HEK293 (cell line): ENCODE results near the gene ELAVL4.

Source experiments
- CTCF ChIA-PET: fragments of 350-600 bp; formaldehyde crosslinking; extraction: SDS; loops from one replicate; lab custom pipeline; 2021; ENCODE audit warnings: antibody characterized with exemption; lab: Yijun Ruan, JAX
- POLR2A ChIA-PET: fragments of 300-600 bp; formaldehyde crosslinking; extraction: SDS; loops from one replicate; lab custom pipeline; 2020; ENCODE audit warnings: antibody characterized with exemption, inconsistent platforms; lab: Yijun Ruan, JAX
- H3K27ac ChIP-seq: fragments of 200-500 bp; sonication (Bioruptor generic); 2 replicates; pipeline ENCODE4 v1.5.1; 2014; ENCODE audit warnings: low read depth, low read length, control low read depth, inconsistent platforms; ENCODE audit errors: extremely low read depth
- H3K36me3 ChIP-seq, 2 experiments: fragments of 200-500 bp in 1 of 2; sonication (Bioruptor generic) in 1 of 2; 1 replicate in 1 of 2; 2 replicates in 1 of 2; pipeline ENCODE4 v1.5.1; 2014 to 2017; ENCODE audit warnings: inconsistent platforms in 2 of 2, low read length in 2 of 2; ENCODE audit not compliant: control insufficient read depth in 2 of 2, insufficient read depth in 1 of 2
- H3K4me1 ChIP-seq: fragments of 200-500 bp; sonication (Bioruptor generic); 2 replicates; pipeline ENCODE4 v1.5.1; 2014; ENCODE audit warnings: mild to moderate bottlenecking, low read length, inconsistent platforms; ENCODE audit not compliant: control insufficient read depth, insufficient read depth
- H3K4me3 ChIP-seq: 2 replicates; pipeline ENCODE4 v1.5.1; 2011; ENCODE audit warnings: low read depth, mild to moderate bottlenecking, control low read depth, low read length, moderate library complexity
- H3K9me3 ChIP-seq: fragments of 200-500 bp; sonication (Bioruptor generic); 2 replicates; pipeline ENCODE4 v1.5.1; 2014; ENCODE audit warnings: low read depth, low read length, inconsistent platforms; ENCODE audit not compliant: control insufficient read depth, insufficient read depth
- EGR2 ChIP-seq: fragments of 450-650 bp; formaldehyde crosslinking; IDR thresholded peaks from 2 replicates; pipeline ENCODE4 v1.5.1; 2016; ENCODE audit warnings: low read depth, missing biosample characterization, missing genetic modification characterization
- HOXD13 ChIP-seq: sonication (generic); formaldehyde crosslinking; IDR thresholded peaks from 2 replicates; pipeline ENCODE4 v1.8.0; 2022; ENCODE audit warnings: missing genetic modification reagents, borderline replicate concordance
- RBAK ChIP-seq: fragments of 450-650 bp; formaldehyde crosslinking; IDR thresholded peaks from 2 replicates; pipeline ENCODE4 v1.5.1; 2016; ENCODE audit warnings: missing biosample characterization, missing genetic modification characterization
- ZIC2 ChIP-seq: fragments of 450-650 bp; formaldehyde crosslinking; IDR thresholded peaks from 2 replicates; pipeline ENCODE4 v1.5.1; 2016; ENCODE audit warnings: missing biosample characterization, missing genetic modification characterization
- ZNF138 ChIP-seq: fragments of 450-650 bp; formaldehyde crosslinking; IDR thresholded peaks from 2 replicates; pipeline ENCODE4 v1.5.1; 2016; ENCODE audit warnings: missing biosample characterization, missing genetic modification characterization, borderline replicate concordance
- ZNF140 ChIP-seq: fragments of 450-650 bp; formaldehyde crosslinking; IDR thresholded peaks from 2 replicates; pipeline ENCODE4 v1.5.1; 2016; ENCODE audit warnings: missing biosample characterization, missing genetic modification characterization
- ZNF174 ChIP-seq: fragments of 450-650 bp; formaldehyde crosslinking; IDR thresholded peaks from 2 replicates; pipeline ENCODE4 v1.5.0; 2017; ENCODE audit warnings: missing biosample characterization, mild to moderate bottlenecking, missing genetic modification characterization
- ZNF239 ChIP-seq: fragments of 450-650 bp; formaldehyde crosslinking; IDR thresholded peaks from 2 replicates; pipeline ENCODE4 v1.5.1; 2016; ENCODE audit warnings: missing biosample characterization, missing genetic modification characterization
- ZNF280D ChIP-seq: fragments of 450-650 bp; formaldehyde crosslinking; IDR thresholded peaks from 2 replicates; pipeline ENCODE4 v1.5.1; 2016; ENCODE audit warnings: missing biosample characterization, missing genetic modification characterization
- ZNF311 ChIP-seq: fragments of 450-650 bp; formaldehyde crosslinking; IDR thresholded peaks from 2 replicates; pipeline ENCODE4 v1.5.1; 2017; ENCODE audit warnings: missing biosample characterization, missing genetic modification characterization, borderline replicate concordance
- ZNF404 ChIP-seq: fragments of 450-650 bp; formaldehyde crosslinking; IDR thresholded peaks from 2 replicates; pipeline ENCODE4 v1.5.1; 2017; ENCODE audit warnings: missing biosample characterization, missing genetic modification characterization
- ZNF549 ChIP-seq: fragments of 450-650 bp; IDR thresholded peaks from 2 replicates; pipeline ENCODE4 v1.5.1; 2018; ENCODE audit warnings: missing biosample characterization, missing genetic modification characterization, mild to moderate bottlenecking, inconsistent platforms, moderate library complexity
- ZNF600 ChIP-seq: fragments of 450-650 bp; formaldehyde crosslinking; IDR thresholded peaks from 2 replicates; pipeline ENCODE4 v1.5.1; 2016; ENCODE audit warnings: missing biosample characterization, missing genetic modification characterization
- ZNF677 ChIP-seq: fragments of 450-650 bp; IDR thresholded peaks from 2 replicates; pipeline ENCODE4 v1.5.0; 2018; ENCODE audit warnings: missing biosample characterization, mild to moderate bottlenecking, missing genetic modification characterization, moderate library complexity
- ZNF701 ChIP-seq: fragments of 450-650 bp; formaldehyde crosslinking; IDR thresholded peaks from 2 replicates; pipeline ENCODE4 v1.5.1; 2016; ENCODE audit warnings: missing biosample characterization, missing genetic modification characterization
- ZNF704 ChIP-seq: fragments of 450-650 bp; formaldehyde crosslinking; IDR thresholded peaks from 2 replicates; pipeline ENCODE4 v1.5.1; 2016; ENCODE audit warnings: missing biosample characterization, missing genetic modification characterization
- TF ChIP-seq, protein P1 (sequence below): fragments of 450-650 bp; formaldehyde crosslinking; IDR thresholded peaks from 2 replicates; pipeline ENCODE4 v1.5.1; 2016; ENCODE audit warnings: missing biosample characterization, missing genetic modification characterization
- TF ChIP-seq, protein P2 (sequence below): fragments of 450-650 bp; formaldehyde crosslinking; IDR thresholded peaks from 2 replicates; pipeline ENCODE4 v1.5.1; 2016; ENCODE audit warnings: missing biosample characterization, missing genetic modification characterization

Gene ELAVL4

GRCh38 chr1:50183378-50184133 is 74.8 kb downstream of the ELAVL4 start (continued):
- TF ChIP-seq ZIC2 (tag by site-specific recombination) (no peak), ZNF549 (tag by site-specific recombination) (no peak)

- H3K4me3 ChIP-seq = no peak overlapping the region
- no peaks in the 10 kb centered on the region for H3K36me3 ChIP-seq
- TF ChIP-seq ZNF140 (no peak), ZNF704 (tag by site-specific recombination) (no peak), ZNF138 (tag by site-specific recombination) (no peak), ZNF404 (tag by site-specific recombination) (no peak), ZNF701 (tag by site-specific recombination) (no peak), HOXD13 (CRISPR knock-in tag) (no peak), ZNF677 (tag by site-specific recombination) (no peak), EGR2 (tag by site-specific recombination) (no peak), ZNF239 (tag by site-specific recombination) (no peak), ZNF280D (tag by site-specific recombination) (no peak), RBAK (no peak), ZNF311 (tag by site-specific recombination) (no peak), ZNF600 (tag by site-specific recombination) (no peak), ZNF174 (tag by site-specific recombination) (no peak)
- TF ChIP-seq, protein P1, sequence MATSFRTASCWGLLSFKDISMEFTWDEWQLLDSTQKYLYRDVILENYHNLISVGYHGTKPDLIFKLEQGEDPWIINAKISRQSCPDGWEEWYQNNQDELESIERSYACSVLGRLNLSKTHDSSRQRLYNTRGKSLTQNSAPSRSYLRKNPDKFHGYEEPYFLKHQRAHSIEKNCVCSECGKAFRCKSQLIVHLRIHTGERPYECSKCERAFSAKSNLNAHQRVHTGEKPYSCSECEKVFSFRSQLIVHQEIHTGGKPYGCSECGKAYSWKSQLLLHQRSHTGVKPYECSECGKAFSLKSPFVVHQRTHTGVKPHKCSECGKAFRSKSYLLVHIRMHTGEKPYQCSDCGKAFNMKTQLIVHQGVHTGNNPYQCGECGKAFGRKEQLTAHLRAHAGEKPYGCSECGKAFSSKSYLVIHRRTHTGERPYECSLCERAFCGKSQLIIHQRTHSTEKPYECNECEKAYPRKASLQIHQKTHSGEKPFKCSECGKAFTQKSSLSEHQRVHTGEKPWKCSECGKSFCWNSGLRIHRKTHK (tag by site-specific recombination) = no peak
- TF ChIP-seq, protein P2, sequence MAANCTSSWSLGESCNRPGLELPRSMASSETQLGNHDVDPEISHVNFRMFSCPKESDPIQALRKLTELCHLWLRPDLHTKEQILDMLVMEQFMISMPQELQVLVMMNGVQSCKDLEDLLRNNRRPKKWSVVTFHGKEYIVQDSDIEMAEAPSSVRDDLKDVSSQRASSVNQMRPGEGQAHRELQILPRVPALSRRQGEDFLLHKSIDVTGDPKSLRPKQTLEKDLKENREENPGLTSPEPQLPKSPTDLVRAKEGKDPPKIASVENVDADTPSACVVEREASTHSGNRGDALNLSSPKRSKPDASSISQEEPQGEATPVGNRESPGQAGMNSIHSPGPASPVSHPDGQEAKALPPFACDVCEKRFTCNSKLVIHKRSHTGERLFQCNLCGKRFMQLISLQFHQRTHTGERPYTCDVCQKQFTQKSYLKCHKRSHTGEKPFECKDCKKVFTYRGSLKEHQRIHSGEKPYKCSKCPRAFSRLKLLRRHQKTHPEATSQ (tag by site-specific recombination) = no peak
- TF ChIP-seq, all 188 proteins: peak for 0
- no peaks in the 10 kb centered on the region for H3K4me1 ChIP-seq
- H3K27ac ChIP-seq = no peak overlapping the region
- H3K9me3 ChIP-seq = no peaks in the 10 kb centered on the region
- POLR2A ChIA-PET = no interaction called here
- CTCF ChIA-PET = no interaction called here
Measured at GRCh38 chr1:50189369-50189768, 80.6 kb downstream of the ELAVL4 start.
